ENCODE measurements around the gene NUP214.

Gene NUP214

DNA sequence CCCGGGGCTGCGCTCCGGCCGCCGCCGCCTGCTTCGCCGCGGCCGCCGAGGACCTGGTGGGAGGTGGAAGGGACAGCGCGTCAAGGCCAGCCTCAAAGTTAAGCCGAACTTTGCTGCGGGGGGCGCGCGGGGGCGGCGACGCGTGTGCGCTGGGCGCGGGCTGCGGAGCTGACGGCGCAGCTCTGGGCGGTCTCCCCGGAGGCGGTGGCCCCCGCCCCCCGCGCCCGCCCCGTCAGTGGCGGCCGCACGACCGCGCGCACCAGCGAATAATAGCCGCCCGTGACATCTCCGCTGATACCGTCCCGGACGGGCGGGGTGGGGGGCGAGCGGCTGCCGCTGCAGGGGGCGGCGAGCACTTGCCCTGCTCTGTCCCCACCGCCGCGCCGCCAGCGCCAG is 151.5 kb downstream of the NUP214 start:
- Mint-ChIP-seq H3K36me3 (ENCODE audit: low read depth) (peaks cover 43% of the 10 kb centered on the region), H3K27ac (peak overlapping the region; percentile 68), H3K27me3 (peaks cover 1% of the 10 kb centered on the region), H3K9me3 (no peaks in the 10 kb centered on the region), H3K4me3 (peak overlapping the region; percentile 68), H3K4me1 (ENCODE audit: low read depth) (peaks cover 28% of the 10 kb centered on the region)
- peak; percentile 71 for DNase-seq

DNA sequence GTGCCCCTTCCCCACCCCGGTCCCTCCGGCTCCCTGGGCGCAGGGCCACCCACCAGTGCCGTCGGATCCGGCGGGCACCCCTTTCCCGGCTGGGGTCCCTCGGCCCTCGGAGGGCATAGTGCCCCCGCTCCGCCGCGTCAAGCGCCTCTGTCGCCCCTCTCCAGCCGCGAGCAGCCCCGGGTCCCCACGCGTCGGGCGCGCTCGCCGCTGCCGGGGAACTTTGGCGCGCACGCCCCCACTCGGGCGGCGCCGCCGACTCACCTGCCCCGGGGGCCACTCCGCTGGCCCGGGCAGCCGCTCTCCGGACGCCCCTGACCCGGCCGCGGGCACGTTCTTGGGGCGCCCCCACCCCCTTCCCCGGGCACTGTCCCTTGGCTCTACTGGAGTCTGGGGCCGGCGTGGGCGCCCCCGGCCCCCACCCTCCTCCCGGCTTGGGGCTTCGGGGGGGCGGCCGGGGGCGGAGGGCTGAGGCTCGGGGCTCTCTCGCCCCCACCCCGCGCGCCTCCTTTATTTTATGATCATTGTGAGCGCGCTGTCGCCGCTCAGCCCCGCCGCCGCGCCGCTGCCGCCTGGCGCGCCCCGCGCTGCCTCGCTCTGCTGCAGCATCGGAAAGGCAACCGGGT is 152.0 kb downstream of the NUP214 start:
- no peak for DNase-seq
- H3K27me3 Mint-ChIP-seq = peaks cover 6% of the 10 kb centered on the region
- H3K27ac Mint-ChIP-seq = no peak overlapping the region
- peaks cover 38% of the 10 kb centered on the region for H3K36me3 Mint-ChIP-seq (ENCODE audit: low read depth)
- peaks cover 28% of the 10 kb centered on the region for H3K4me1 Mint-ChIP-seq (ENCODE audit: low read depth)
- H3K4me3 Mint-ChIP-seq = peak overlapping the region; percentile 38
- H3K9me3 Mint-ChIP-seq = no peaks in the 10 kb centered on the region

DNA sequence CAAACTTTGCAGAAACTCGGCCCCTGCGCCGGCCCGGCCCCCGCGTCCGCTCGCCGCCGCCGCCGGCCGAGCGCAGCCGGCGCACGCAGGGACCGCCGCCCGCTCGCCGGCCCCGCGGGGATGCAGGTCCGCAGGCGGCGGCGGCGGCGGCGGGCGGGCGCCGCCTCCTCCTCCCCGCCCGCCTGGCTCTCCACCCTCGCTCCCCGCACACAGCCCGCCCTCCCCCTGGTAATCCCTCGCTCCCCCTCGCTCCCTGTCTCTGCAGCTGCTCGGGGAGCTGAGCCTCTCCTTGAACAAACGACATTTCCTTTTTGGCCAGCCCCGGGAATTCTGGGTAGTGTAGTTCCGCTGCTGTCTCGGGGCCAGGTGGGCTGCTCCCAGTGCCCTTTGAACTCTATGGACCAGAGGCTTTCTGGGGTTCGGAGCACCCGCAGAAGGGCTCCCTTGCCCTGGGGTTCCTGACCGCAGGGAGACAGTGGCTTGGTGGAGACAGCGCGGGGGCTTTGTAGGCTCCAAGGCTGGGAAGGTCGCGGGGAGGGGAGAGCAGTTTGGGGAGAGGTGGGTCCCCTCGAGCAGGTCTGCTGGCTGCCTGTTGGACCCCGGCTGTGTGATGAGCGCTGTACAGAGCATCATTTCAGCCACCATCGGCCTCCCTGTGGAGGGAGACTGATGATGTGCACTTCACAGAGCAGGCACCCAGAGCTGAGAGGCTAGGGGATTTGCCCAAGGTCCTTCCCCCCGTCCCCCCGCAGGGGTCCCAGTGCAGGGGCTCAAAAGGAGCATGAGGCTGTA is 152.7 kb downstream of the NUP214 start:
- Mint-ChIP-seq H3K9me3 (no peaks in the 10 kb centered on the region), H3K27me3 (peaks cover 6% of the 10 kb centered on the region), H3K4me3 (peak overlapping the region; percentile 77), H3K27ac (peak overlapping the region; percentile 84), H3K4me1 (ENCODE audit: low read depth) (peaks cover 24% of the 10 kb centered on the region), H3K36me3 (ENCODE audit: low read depth) (peaks cover 34% of the 10 kb centered on the region)
- peak; percentile 78 for DNase-seq

DNA sequence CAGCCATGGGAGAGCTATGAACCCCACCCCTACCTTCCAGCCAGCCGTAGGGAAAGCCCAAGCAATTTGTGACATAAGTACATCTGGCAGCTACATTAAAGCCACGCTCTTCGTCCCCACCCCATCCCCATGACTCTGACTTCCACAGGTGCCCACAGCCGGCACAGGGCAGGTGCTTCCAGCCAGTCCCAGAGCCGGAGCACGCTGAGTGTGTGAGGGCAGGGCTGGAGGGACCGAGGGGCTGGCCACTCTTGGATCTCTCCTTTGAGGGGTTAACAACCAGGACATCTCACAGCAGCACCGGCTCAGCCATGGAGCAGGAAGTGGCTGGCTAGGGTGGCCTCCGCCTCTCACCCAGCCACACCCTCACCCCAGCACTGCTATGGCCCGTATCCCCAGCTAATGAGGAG is 153.3 kb downstream of the NUP214 start:
- H3K27me3 Mint-ChIP-seq = peaks cover 9% of the 10 kb centered on the region
- H3K9me3 Mint-ChIP-seq = no peaks in the 10 kb centered on the region
- peaks cover 25% of the 10 kb centered on the region for H3K4me1 Mint-ChIP-seq (ENCODE audit: low read depth)
- peak overlapping the region; percentile 77 for H3K4me3 Mint-ChIP-seq
- DNase-seq = peak; percentile 63
- H3K27ac Mint-ChIP-seq = peak overlapping the region; percentile 84
- peaks cover 28% of the 10 kb centered on the region for H3K36me3 Mint-ChIP-seq (ENCODE audit: low read depth)

DNA sequence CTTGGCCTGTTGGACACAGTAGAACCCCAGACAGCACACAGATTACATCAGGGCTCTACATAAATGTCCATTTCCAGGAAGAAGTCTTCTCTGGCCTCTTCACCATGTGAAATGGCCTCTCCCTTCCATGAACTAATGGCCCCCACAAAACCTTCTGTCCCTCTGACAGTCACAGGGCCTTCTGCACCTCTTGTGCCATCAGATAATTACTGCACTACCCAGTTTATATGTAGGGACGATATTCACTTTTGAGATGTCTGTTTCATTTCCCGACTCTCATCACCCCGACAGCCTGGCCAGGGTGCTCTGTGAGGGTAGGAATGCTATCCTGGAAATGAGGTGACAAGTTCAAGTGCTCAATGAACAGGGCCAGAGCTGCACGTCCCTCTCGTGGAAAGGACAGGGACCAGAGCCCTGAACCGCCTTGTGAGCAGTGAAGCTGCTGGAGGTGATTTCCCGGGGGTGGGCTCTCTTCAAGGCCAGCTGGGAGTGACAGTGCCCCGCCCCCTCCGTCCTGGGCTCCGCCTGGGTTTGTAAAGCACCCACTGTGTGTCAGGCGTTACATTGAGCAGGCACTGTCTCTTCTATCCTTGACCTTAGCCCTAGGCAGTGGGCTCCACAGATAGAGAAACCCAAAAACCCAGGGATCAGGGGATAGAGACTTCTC is 153.9 kb downstream of the NUP214 start:
- DNase-seq = no peak
- Mint-ChIP-seq H3K27me3 (peaks cover 9% of the 10 kb centered on the region), H3K27ac (peak overlapping the region; percentile 84), H3K36me3 (ENCODE audit: low read depth) (peaks cover 21% of the 10 kb centered on the region), H3K4me1 (ENCODE audit: low read depth) (peaks cover 25% of the 10 kb centered on the region), H3K9me3 (no peaks in the 10 kb centered on the region), H3K4me3 (peak overlapping the region; percentile 77)

DNA sequence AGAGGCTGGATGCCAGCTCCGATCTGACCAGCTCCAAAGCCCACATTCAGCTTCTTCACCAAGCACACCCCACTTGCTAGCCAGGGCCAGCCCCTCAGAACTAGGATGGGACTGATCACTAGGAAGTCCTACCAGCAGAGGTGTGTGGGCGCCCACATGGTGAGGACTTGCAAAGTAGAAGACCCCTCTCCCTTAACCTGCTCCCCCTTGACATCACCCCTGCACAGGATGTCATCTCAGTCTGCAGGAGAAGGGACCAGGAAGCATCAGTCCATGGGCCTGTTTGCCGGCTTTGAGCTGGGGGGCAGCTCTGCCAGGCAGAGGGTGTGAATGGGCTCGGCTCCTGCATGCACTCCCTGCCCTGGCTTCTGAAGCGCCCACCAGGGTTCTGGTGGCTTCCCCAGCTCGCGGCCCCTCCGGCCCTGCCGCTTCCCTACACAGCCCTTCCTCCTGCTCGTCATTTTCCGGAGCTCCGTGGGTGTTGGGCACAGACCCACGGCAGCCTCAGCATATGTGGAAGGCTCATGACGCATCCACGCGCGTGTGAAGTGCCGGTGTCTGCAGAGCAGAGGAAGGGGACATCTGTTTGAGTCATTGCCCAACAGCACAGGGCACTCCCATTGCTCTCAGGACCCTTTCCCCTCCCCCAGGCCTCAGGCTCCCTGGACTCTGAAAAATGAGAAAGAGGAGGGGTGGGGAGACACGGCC is 154.6 kb downstream of the NUP214 start:
- Mint-ChIP-seq H3K36me3 (ENCODE audit: low read depth) (peaks cover 15% of the 10 kb centered on the region), H3K4me3 (no peak overlapping the region), H3K27ac (no peak overlapping the region), H3K27me3 (peaks cover 9% of the 10 kb centered on the region), H3K4me1 (ENCODE audit: low read depth) (peaks cover 25% of the 10 kb centered on the region), H3K9me3 (no peaks in the 10 kb centered on the region)
- DNase-seq = no peak

DNA sequence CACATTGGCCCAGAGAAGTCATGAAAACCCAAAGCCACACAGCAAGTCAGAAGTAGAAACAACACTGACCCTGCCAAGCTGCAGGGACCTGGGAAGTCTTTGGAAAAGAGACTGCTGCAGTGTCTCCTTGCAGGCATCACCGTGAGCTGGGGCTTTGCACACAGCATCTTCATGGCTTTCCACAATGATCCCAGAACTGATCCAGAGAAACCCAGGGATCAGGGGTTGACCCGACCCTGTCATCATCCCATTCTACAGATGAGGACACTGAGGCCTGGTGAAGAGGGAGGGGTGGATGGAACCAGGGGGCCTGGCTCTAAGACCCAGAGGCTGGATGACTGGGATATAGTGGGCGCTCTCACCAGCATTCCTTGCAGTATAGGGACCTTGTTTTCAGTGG is 155.3 kb downstream of the NUP214 start:
- Mint-ChIP-seq H3K27me3 (peaks cover 9% of the 10 kb centered on the region), H3K9me3 (no peaks in the 10 kb centered on the region), H3K27ac (no peak overlapping the region), H3K4me3 (no peak overlapping the region), H3K36me3 (ENCODE audit: low read depth) (peaks cover 8% of the 10 kb centered on the region), H3K4me1 (ENCODE audit: low read depth) (peaks cover 25% of the 10 kb centered on the region)
- DNase-seq = no peak

DNA sequence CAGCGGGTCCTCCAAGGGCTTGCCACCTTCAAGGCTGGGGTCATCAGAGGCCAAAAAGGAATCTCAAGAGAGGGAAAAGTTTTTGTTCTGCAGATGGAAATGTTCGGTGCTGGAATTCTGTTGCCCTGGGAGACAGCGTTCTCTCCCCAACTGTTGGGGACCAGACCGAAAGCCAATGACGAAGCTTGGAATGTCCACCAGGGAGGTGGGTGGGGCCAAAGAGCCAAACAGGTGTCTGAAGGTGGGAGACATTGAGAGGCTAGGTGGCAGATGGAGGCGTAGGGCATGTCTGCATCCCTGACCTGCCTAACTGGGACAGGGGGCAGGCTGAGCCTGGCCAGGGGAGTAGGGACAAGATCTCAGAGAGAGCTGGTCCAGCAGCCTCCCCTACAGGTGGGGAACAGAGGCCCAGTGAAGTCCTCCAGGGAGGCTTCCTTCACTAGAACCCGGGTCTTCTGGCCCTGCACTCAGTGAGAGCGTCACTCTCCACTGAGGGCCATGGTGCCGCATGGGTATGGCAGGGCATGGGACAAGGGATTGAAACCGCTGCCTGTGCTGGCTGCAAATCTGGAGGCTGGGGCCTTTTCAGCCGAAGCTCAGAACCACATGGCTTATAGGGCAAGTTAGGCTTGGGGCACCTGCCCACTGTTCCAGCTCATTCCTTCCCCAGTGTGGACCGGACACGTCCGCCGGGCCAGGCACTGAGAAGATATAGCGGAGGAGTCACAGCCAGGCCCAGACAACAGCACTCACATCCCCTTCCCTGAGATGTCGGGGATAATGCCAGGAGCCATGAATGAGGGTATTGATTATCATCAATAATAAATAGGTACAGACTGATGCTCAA is 156.0 kb downstream of the NUP214 start:
- Mint-ChIP-seq H3K36me3 (ENCODE audit: low read depth) (peaks cover 1% of the 10 kb centered on the region), H3K4me3 (peak overlapping the region; percentile 8), H3K9me3 (no peaks in the 10 kb centered on the region), H3K27me3 (peaks cover 9% of the 10 kb centered on the region), H3K27ac (no peak overlapping the region), H3K4me1 (ENCODE audit: low read depth) (peaks cover 25% of the 10 kb centered on the region)
- no peak for DNase-seq

DNA sequence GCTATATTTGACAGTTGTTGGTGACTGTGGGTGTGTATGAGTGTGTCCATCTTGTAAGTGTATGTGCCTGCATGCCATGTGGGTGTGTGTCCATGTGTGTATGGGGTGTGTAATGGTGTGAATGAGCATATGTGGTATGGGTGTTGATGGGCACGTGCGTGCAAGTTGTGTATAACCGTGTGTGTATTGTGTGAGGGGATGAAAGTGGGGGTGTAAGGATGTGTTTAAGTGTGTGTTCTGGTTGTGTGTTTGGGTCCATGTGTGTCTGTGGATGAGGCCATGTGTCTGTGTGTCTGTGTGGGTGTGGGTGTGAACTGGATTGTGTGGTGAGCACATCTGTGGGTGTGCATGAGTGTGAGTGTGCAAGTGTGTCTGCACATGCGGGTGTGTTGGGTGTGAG is 156.8 kb downstream of the NUP214 start:
- Mint-ChIP-seq H3K27ac (no peak overlapping the region), H3K27me3 (peaks cover 9% of the 10 kb centered on the region), H3K9me3 (no peaks in the 10 kb centered on the region), H3K36me3 (ENCODE audit: low read depth) (no peaks in the 10 kb centered on the region), H3K4me3 (peak overlapping the region; percentile 8), H3K4me1 (ENCODE audit: low read depth) (peaks cover 25% of the 10 kb centered on the region)
- no peak for DNase-seq

DNA sequence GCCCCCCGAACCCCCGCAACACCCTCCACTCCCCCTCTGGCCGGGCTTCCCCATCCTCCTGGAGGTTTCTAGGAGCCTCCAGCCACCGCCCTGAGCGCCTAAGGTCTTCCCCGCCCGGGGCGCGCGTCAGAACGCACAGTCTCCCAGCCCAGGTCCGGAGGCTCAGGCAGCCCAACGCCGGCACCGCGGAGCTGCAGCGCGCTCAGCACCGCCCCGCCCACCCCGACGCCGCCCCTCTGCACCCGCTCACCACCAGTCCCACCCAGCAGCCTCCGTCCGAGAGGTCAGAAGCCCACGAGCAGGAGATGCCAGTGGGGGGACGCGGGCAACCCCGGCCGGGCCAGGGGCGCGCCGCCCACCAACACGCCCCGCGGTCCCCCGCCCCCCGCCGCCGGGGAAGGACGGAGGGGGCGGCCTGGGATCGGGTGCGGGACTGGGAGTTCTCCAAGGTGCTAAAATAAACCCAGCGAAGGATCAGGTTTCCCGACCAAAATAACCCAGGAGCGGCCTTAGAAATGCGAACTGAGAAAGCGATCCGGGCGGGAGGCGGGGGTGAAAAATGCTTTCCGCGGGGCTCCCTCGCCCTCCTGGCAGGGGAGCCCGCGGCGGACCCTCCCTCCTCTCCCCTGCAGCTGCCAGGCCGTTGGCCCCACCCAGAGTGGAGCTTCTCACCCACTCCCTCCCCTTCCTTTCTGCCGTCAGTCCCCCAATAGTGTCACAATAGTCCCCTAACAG is 157.5 kb downstream of the NUP214 start:
- Mint-ChIP-seq H3K36me3 (ENCODE audit: low read depth) (no peaks in the 10 kb centered on the region), H3K9me3 (no peaks in the 10 kb centered on the region), H3K27ac (no peak overlapping the region), H3K27me3 (peaks cover 9% of the 10 kb centered on the region), H3K4me3 (no peak overlapping the region), H3K4me1 (ENCODE audit: low read depth) (peaks cover 25% of the 10 kb centered on the region)
- DNase-seq = peak; percentile 54
